HTR-8/SVneo (cell line): ENCODE data around the gene AGAP4.
"Not testable (repeated sequence)": the region's sequence is repeated elsewhere in the genome, so short reads cannot be mapped to it uniquely, and the experiment has no call there.

Experiments used
- DNase-seq: peaks from one replicate; pipeline ENCODE4 v3.0.0; 2011; ENCODE audit warnings: low spot score, mixed read lengths; ENCODE audit not compliant: insufficient read length
- FAIRE-seq: peaks from 2 replicates; lab custom pipeline; 2011; peaks lifted over from hg19 to GRCh38; lab: Jason Lieb, UNC

Gene AGAP4

GRCh38 chr10:45803060-45804010, 44.0 kb downstream of the AGAP4 start:
- not testable (repeated sequence) for FAIRE-seq, DNase-seq

- not testable (repeated sequence) for FAIRE-seq
Measured at GRCh38 chr10:45794761-45795160, 52.5 kb downstream of the AGAP4 start.

GRCh38 chr10:45790694-45791426, 56.4 kb downstream of the AGAP4 start:
- not testable (repeated sequence) for DNase-seq, FAIRE-seq

More at GRCh38 chr10:45794761-45795160, 52.5 kb downstream of the AGAP4 start:
- DNase-seq, result not testable (repeated sequence)

- FAIRE-seq, DNase-seq: not testable (repeated sequence)
Measured at GRCh38 chr10:45789991-45790390, 57.3 kb downstream of the AGAP4 start.

GRCh38 chr10:45787212-45787741, 60.0 kb downstream of the AGAP4 start:
- FAIRE-seq, DNase-seq: not testable (repeated sequence)

- FAIRE-seq, DNase-seq: not testable (repeated sequence)
Measured at GRCh38 chr10:45786217-45786616, 61.1 kb downstream of the AGAP4 start.
